Globus pallidus (tissue), 1 donor: ENCODE results near the gene IARS1.

ENCODE experiments used
- DNase-seq: peaks from one replicate; pipeline ENCODE4 v3.0.0-alpha.2; 2015; ENCODE audit warnings: low spot score

The IARS1 gene

GRCh38 chr9:92295240-92295790 is 1.8 kb upstream of the IARS1 start:
- DNase-seq: no peak

GRCh38 chr9:92294297-92294676 is 790 bp upstream of the IARS1 start:
- DNase-seq: no peak

- DNase-seq: no peak
Measured at GRCh38 chr9:92293075-92293354, 482 bp downstream of the IARS1 start.

GRCh38 chr9:92292338-92293074 is 991 bp downstream of the IARS1 start:
- no peak for DNase-seq

GRCh38 chr9:92291577-92291976 is 1.9 kb downstream of the IARS1 start:
- DNase-seq: no peak

- DNase-seq: no peak
Measured at GRCh38 chr9:92290785-92291429, 2.6 kb downstream of the IARS1 start.

GRCh38 chr9:92289708-92290390 is 3.6 kb downstream of the IARS1 start:
- DNase-seq: no peak

- DNase-seq: no peak
Measured at GRCh38 chr9:92279302-92279701, 14.2 kb downstream of the IARS1 start.

- DNase-seq: no peak
Measured at GRCh38 chr9:92278110-92278509, 15.4 kb downstream of the IARS1 start.

- no peak for DNase-seq
Measured at GRCh38 chr9:92276331-92277032, 17.0 kb downstream of the IARS1 start.

- DNase-seq: no peak
Measured at GRCh38 chr9:92275541-92275940, 18.0 kb downstream of the IARS1 start.

GRCh38 chr9:92270511-92270910 is 23.0 kb downstream of the IARS1 start:
- DNase-seq: no peak

GRCh38 chr9:92266486-92266885 is 27.0 kb downstream of the IARS1 start:
- no peak for DNase-seq

GRCh38 chr9:92265154-92265553 is 28.3 kb downstream of the IARS1 start:
- DNase-seq: no peak

- DNase-seq: no peak
Measured at GRCh38 chr9:92263131-92263530, 30.4 kb downstream of the IARS1 start.

- no peak for DNase-seq
Measured at GRCh38 chr9:92257327-92257726, 36.2 kb downstream of the IARS1 start.

- no peak for DNase-seq
Measured at GRCh38 chr9:92254381-92255337, 38.8 kb downstream of the IARS1 start.

- peak; percentile 42 for DNase-seq
Measured at GRCh38 chr9:92253656-92254055, 39.8 kb downstream of the IARS1 start.

- DNase-seq: no peak
Measured at GRCh38 chr9:92247981-92248380, 45.5 kb downstream of the IARS1 start.

- DNase-seq: no peak
Measured at GRCh38 chr9:92247296-92247695, 46.2 kb downstream of the IARS1 start.
